Liver (tissue), 5 donors: ENCODE measurements around the gene SAP30. TPM values are rescaled to one million over a fixed set of nuclear protein-coding genes. Genes with fewer than 3 reads are reported as not detected.

ENCODE experiments used
- FOXA2 ChIP-seq: IDR thresholded peaks from 2 replicates; pipeline ENCODE4 v1.6.1; 2016; ENCODE audit warnings: antibody characterized with exemption
- polyA plus RNA-seq, 2 donors: library from polyadenylated mRNA; stranded (reverse) in 1 of 2; unstranded in 1 of 2; fragments of 200-250 nt in 1 of 2; fragments of >200 nt in 1 of 2; fragmentation: Nextera tagmentation in 1 of 2; extraction: Ambion mirVana in 1 of 2; gene quantifications; one replicate each; pipeline versions ENCODE4 v1.2.1 to v1.2.3, GENCODE V29; 2013 to 2015
- total RNA-seq, 2 donors: library from RNA; depleted of rRNA; stranded (reverse); fragments of >200 nt; gene quantifications; one replicate each; pipeline ENCODE4 v1.2.3, GENCODE V29; 2014
- donor health status: healthy.
- donor health status: healthy.
- donor health status: healthy.

Gene SAP30
- total and polyA plus RNA-seq, 4 donors: 1.3 to 10.0 (median 3.7) TPM

DNA sequence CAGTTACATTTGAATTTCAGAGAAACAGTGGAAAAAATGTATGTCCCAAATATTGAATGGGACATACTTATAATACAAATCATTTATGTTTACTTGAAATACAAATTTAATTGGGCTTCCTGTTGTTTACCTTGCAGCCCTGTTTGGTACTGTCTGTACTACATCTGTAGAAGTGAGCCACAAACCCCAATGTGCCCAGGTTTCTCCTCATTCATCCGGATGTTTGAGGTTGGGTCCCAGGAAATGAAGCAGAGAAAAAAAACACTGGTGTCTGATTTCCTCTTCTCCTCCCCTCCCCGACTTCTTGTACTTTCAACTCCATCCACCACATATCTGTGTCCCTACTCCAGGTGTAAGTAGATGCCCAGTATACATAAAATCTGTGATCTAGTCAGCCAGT, 55.3 kb downstream of the SAP30 start (continued):
- TF ChIP-seq FOXA2: no peak

Other genes starting within 250 kb of the SAP30 start
- 10 to 100 TPM in 1 of 2 donors, 1 to 10 TPM in 1; 3.3 to 13.0 TPM for gene GALNT7, start 202.1 kb upstream of the SAP30 start, total RNA-seq
- 1 to 10 TPM in 1 of 2 donors, under 1 TPM in 1; 0.65 to 1.0 TPM for gene GALNT7, start 202.1 kb upstream of the SAP30 start, polyA plus RNA-seq
- gene HMGB2, start 36.6 kb upstream of the SAP30 start, total RNA-seq: 100 to 1,000 TPM in 1 of 2 donors, 1 to 10 TPM in 1; 7.2 to 271 TPM
- gene HMGB2, start 36.6 kb upstream of the SAP30 start, polyA plus RNA-seq: 10 to 100 TPM; 12.3 to 21.4 TPM
- under 1 TPM in 1 of 2 donors, not detected in 1; under 0.01 TPM for gene SCRG1, start 28.2 kb downstream of the SAP30 start, total RNA-seq
- gene SCRG1, start 28.2 kb downstream of the SAP30 start, polyA plus RNA-seq: under 1 TPM; 0.01 to 0.46 TPM
- 1 to 10 TPM; 2.1 to 4.7 TPM for gene HAND2, start 159.3 kb downstream of the SAP30 start, total RNA-seq
- gene HAND2, start 159.3 kb downstream of the SAP30 start, polyA plus RNA-seq: 1 to 10 TPM; 2.9 to 4.5 TPM